Measurements from ENCODE around the gene DPP4.
A peak's percentile ranks its signal among the peaks of the same experiment; 100 is the strongest.

The DPP4 gene

GRCh38 chr2:161969159-161969558, 104.9 kb downstream of the DPP4 start:
- CTCF ChIA-PET = interaction anchor here (0.8 kb wide), 1 partner anchor 21 kb away, joined by 3 read pairs; no protein-coding TSS in a partner anchor
- H3K27ac ChIP-seq = no peak overlapping the region
- no peak for DNase-seq (ENCODE audit: low spot score)
- TF ChIP-seq CTCF (conservative IDR thresholded peaks at IDR 0.05; ENCODE audit: low read depth) = no peak
- POLR2A ChIA-PET (ENCODE audit: low non-redundant PET) = no interaction called here

- ChIA-PET POLR2A (ENCODE audit: low non-redundant PET) (no interaction called here), CTCF (interaction anchor here (0.6 kb wide), 1 partner anchor 90 kb away, joined by 4 read pairs; no protein-coding TSS in a partner anchor)
- TF ChIP-seq CTCF (conservative IDR thresholded peaks at IDR 0.05; ENCODE audit: low read depth) = no peak
- peak; percentile 24 for DNase-seq (ENCODE audit: low spot score)
- no peak overlapping the region for H3K27ac ChIP-seq
Measured at GRCh38 chr2:161965994-161966393, 108.0 kb downstream of the DPP4 start.

GRCh38 chr2:161964160-161964559, 109.9 kb downstream of the DPP4 start:
- no peak for TF ChIP-seq CTCF (conservative IDR thresholded peaks at IDR 0.05; ENCODE audit: low read depth)
- ChIA-PET POLR2A (ENCODE audit: low non-redundant PET) (no interaction called here), CTCF (no interaction called here)
- DNase-seq (ENCODE audit: low spot score) = no peak
- H3K27ac ChIP-seq = no peak overlapping the region

- no peak for DNase-seq (ENCODE audit: low spot score)
- TF ChIP-seq CTCF (conservative IDR thresholded peaks at IDR 0.05; ENCODE audit: low read depth) = no peak
- ChIA-PET POLR2A (ENCODE audit: low non-redundant PET) (no interaction called here), CTCF (interaction anchor here (0.5 kb wide), 1 partner anchor 375 kb away, joined by 5 read pairs; no protein-coding TSS in a partner anchor)
- no peak overlapping the region for H3K27ac ChIP-seq
Measured at GRCh38 chr2:161962160-161962559, 111.9 kb downstream of the DPP4 start.

GRCh38 chr2:161961061-161961460, 113.0 kb downstream of the DPP4 start:
- ChIA-PET POLR2A (ENCODE audit: low non-redundant PET) (no interaction called here), CTCF (interaction anchor here (1.1 kb wide), 1 partner anchor 14 kb away, joined by 4 read pairs; no protein-coding TSS in a partner anchor)
- TF ChIP-seq CTCF (conservative IDR thresholded peaks at IDR 0.05; ENCODE audit: low read depth) = no peak
- DNase-seq (ENCODE audit: low spot score) = no peak
- H3K27ac ChIP-seq = no peak overlapping the region

- ChIA-PET POLR2A (ENCODE audit: low non-redundant PET) (no interaction called here), CTCF (no interaction called here)
- no peak overlapping the region for H3K27ac ChIP-seq
- TF ChIP-seq CTCF (conservative IDR thresholded peaks at IDR 0.05; ENCODE audit: low read depth) = no peak
- no peak for DNase-seq (ENCODE audit: low spot score)
Measured at GRCh38 chr2:161956738-161957137, 117.3 kb downstream of the DPP4 start.

- H3K27ac ChIP-seq = no peak overlapping the region
- TF ChIP-seq CTCF (conservative IDR thresholded peaks at IDR 0.05; ENCODE audit: low read depth) = no peak
- POLR2A ChIA-PET (ENCODE audit: low non-redundant PET) = no interaction called here
- CTCF ChIA-PET = no interaction called here
- no peak for DNase-seq (ENCODE audit: low spot score)
Measured at GRCh38 chr2:161955211-161955610, 118.8 kb downstream of the DPP4 start.
